ENCODE measurements around the gene SLC15A3.

Gene SLC15A3

DNA sequence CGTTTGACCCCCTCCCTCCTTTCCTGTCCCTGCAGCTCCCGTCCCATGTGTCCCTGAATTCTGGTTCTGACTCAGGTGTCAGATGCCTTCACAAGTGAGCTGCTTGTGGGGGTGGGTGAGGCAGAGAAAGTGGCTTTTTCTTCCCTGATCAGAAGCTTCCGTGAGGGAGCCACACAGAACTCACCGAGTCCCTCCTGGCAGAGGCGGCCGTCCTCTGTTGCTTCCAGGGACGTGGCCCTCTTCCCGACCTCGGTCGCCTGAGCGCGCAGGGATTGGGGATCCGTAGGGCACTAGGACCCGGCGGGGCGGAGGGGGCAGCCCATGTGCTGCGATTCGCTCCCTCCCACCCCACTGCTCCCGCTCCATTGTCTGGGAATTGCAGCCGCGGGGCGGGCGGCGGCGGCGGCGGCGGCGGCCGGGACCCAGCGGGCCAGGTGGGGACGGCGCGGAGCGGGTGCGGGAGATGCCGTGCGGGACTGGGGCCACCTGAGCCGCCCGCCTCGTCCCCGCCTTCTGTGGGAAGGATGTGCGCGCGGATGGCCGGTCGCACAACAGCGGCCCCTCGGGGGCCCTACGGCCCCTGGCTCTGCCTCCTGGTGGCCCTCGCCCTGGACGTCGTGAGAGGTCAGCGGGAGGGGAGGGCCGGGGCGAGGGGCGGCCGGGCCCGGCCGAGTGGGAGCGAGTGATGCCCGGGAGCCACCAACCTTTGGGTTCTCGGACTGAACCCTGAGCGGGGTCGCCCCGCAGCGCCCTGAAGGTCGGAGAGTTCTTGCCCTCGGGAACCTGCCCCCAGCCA lies 27.7 kb downstream of the SLC15A3 start, which contains the start of gene TMEM132A:
Gene TMEM132A, plus strand, starts transcription at position 351 of the 796 bp plus-strand sequence. Its CDS starts 174 bp downstream, at position 525.
- H3K4me1 ChIP-seq (ENCODE audit: low read length) = peaks cover 34% of the 10 kb centered on the region
- H3K27ac ChIP-seq (ENCODE audit: low read length) = no peak within 1 kb of the TSS
- no peak for TF ChIP-seq CTCF (IDR thresholded peaks at IDR 0.05; ENCODE audit: low read depth, low read length)
- TF ChIP-seq EZH2phosphoT487 (IDR thresholded peaks at IDR 0.05; ENCODE audit: low read depth) = no peak
- H3K9me3 ChIP-seq (ENCODE audit: insufficient read depth, low read length) = no peaks in the 10 kb centered on the region
- H3K27me3 ChIP-seq (ENCODE audit: low read depth, low read length) = no peaks in the 10 kb centered on the region
- no peak within 1 kb of the TSS; the same call in 1 of the 2 replicates for H2AFZ ChIP-seq (ENCODE audit: low read depth, low read length)
- peaks cover 8% of the 10 kb centered on the region for H4K20me1 ChIP-seq (ENCODE audit: insufficient read depth, low read length)
- peak within 1 kb of the TSS; percentile 68 for H3K9ac ChIP-seq (ENCODE audit: low read length)
- peaks cover 35% of the 10 kb centered on the region for H3K36me3 ChIP-seq (replicated peaks; ENCODE audit: low read depth, low read length)
- H3K4me3 ChIP-seq (ENCODE audit: low read length) = peak within 1 kb of the TSS; percentile 81
- H3K79me2 ChIP-seq (ENCODE audit: low read length) = peaks cover 7% of the 10 kb centered on the region
- peak within 1 kb of the TSS; percentile 95 for H3K4me2 ChIP-seq (ENCODE audit: low read length)

GRCh38 chr11:60923800-60924109 lies 28.2 kb downstream of the SLC15A3 start:
- H4K20me1 ChIP-seq (ENCODE audit: insufficient read depth, low read length) = peaks cover 14% of the 10 kb centered on the region
- no peak overlapping the region for H3K27ac ChIP-seq (ENCODE audit: low read length)
- peak overlapping the region; percentile 68 for H3K9ac ChIP-seq (ENCODE audit: low read length)

GRCh38 chr11:60923326-60923725 lies 28.6 kb downstream of the SLC15A3 start:
- H3K4me2 ChIP-seq (ENCODE audit: low read length) = peak overlapping the region; percentile 95
- peak overlapping the region; percentile 81 for H3K4me3 ChIP-seq (ENCODE audit: low read length)
- H3K9ac ChIP-seq (ENCODE audit: low read length) = no peak overlapping the region
- H3K36me3 ChIP-seq (replicated peaks; ENCODE audit: low read depth, low read length) = peaks cover 42% of the 10 kb centered on the region
- no peaks in the 10 kb centered on the region for H3K27me3 ChIP-seq (ENCODE audit: low read depth, low read length)
- H3K9me3 ChIP-seq (ENCODE audit: insufficient read depth, low read length) = no peaks in the 10 kb centered on the region
- H2AFZ ChIP-seq (ENCODE audit: low read depth, low read length) = no peak overlapping the region
- peaks cover 17% of the 10 kb centered on the region for H3K79me2 ChIP-seq (ENCODE audit: low read length)
- peaks cover 44% of the 10 kb centered on the region for H3K4me1 ChIP-seq (ENCODE audit: low read length)
- TF ChIP-seq CTCF (IDR thresholded peaks at IDR 0.05; ENCODE audit: low read depth, low read length) (peak; percentile 16; the same call in 1 of the 2 replicates), EZH2phosphoT487 (IDR thresholded peaks at IDR 0.05; ENCODE audit: low read depth) (no peak)
- H4K20me1 ChIP-seq (ENCODE audit: insufficient read depth, low read length) = peaks cover 18% of the 10 kb centered on the region
- H3K27ac ChIP-seq (ENCODE audit: low read length) = no peak overlapping the region

More at GRCh38 chr11:60923800-60924109, 28.2 kb downstream of the SLC15A3 start:
- TF ChIP-seq CTCF (IDR thresholded peaks at IDR 0.05; ENCODE audit: low read depth, low read length) (no peak), EZH2phosphoT487 (IDR thresholded peaks at IDR 0.05; ENCODE audit: low read depth) (no peak)
- Histone ChIP-seq H3K4me1 (ENCODE audit: low read length) (peaks cover 39% of the 10 kb centered on the region), H3K4me3 (ENCODE audit: low read length) (peak overlapping the region; percentile 81), H3K79me2 (ENCODE audit: low read length) (peaks cover 12% of the 10 kb centered on the region), H2AFZ (ENCODE audit: low read depth, low read length) (no peak overlapping the region), H3K27me3 (ENCODE audit: low read depth, low read length) (no peaks in the 10 kb centered on the region), H3K4me2 (ENCODE audit: low read length) (peak overlapping the region; percentile 95), H3K36me3 (replicated peaks; ENCODE audit: low read depth, low read length) (peaks cover 38% of the 10 kb centered on the region), H3K9me3 (ENCODE audit: insufficient read depth, low read length) (no peaks in the 10 kb centered on the region)

DNA sequence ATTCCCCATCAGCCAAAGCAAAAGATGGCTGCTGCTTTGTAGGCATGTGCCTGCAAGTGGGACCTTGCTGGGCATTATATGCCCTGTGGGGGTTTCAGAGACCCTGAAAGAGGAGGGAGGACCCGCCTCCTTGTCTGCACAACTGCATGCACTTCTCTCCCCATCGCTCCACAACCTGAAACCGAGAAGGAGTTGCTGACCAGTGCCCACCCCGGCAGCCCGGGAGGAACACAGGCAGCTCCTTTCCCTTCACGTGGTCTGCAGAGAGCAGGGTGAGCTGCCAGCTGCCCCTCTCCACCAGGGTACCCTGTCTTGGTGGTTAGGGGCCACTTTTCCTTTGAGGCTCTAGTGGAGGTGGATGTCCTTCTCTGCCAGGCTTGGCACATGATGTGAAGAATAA lies 29.1 kb downstream of the SLC15A3 start:
- TF ChIP-seq CTCF (IDR thresholded peaks at IDR 0.05; ENCODE audit: low read depth, low read length) (no peak), EZH2phosphoT487 (IDR thresholded peaks at IDR 0.05; ENCODE audit: low read depth) (no peak)
- no peak overlapping the region for H3K27ac ChIP-seq (ENCODE audit: low read length)
- H3K36me3 ChIP-seq (replicated peaks; ENCODE audit: low read depth, low read length) = peaks cover 46% of the 10 kb centered on the region
- peaks cover 21% of the 10 kb centered on the region for H3K79me2 ChIP-seq (ENCODE audit: low read length)
- no peaks in the 10 kb centered on the region for H3K27me3 ChIP-seq (ENCODE audit: low read depth, low read length)
- H3K9ac ChIP-seq (ENCODE audit: low read length) = no peak overlapping the region
- peaks cover 22% of the 10 kb centered on the region for H4K20me1 ChIP-seq (ENCODE audit: insufficient read depth, low read length)
- no peak overlapping the region for H2AFZ ChIP-seq (ENCODE audit: low read depth, low read length)
- H3K9me3 ChIP-seq (ENCODE audit: insufficient read depth, low read length) = no peaks in the 10 kb centered on the region
- H3K4me1 ChIP-seq (ENCODE audit: low read length) = peaks cover 48% of the 10 kb centered on the region
- no peak overlapping the region for H3K4me2 ChIP-seq (ENCODE audit: low read length)
- H3K4me3 ChIP-seq (ENCODE audit: low read length) = no peak overlapping the region
